Liver (tissue), 9 donors: ENCODE results near the gene INO80C. TPM values are rescaled to one million over a fixed set of nuclear protein-coding genes. Genes with fewer than 3 reads are reported as not detected.

Experiments
- DNase-seq: peaks from one replicate; pipeline ENCODE4 v3.0.0-alpha.2; 2017; ENCODE audit warnings: low spot score
- H3K27ac ChIP-seq, 2 donors: one replicate each; pipeline ENCODE4 v1.7.0; 2013; ENCODE audit warnings: inconsistent platforms in 2 of 2, low read length in 2 of 2, control low read depth in 1 of 2, low read depth in 1 of 2, mild to moderate bottlenecking in 1 of 2
- H3K27me3 ChIP-seq, 4 donors: one replicate each; pipeline versions ENCODE4 v1.6.1 to v1.7.0; 2013; ENCODE audit warnings: low read length in 3 of 4, inconsistent platforms in 1 of 4, mild to moderate bottlenecking in 1 of 4, moderate library complexity in 1 of 4; ENCODE audit not compliant: control insufficient read depth in 4 of 4, insufficient read depth in 4 of 4
- H3K36me3 ChIP-seq, 4 donors: one replicate each; pipeline versions ENCODE4 v1.6.1 to v1.7.0; 2013; ENCODE audit warnings: low read length in 3 of 4, mild to moderate bottlenecking in 3 of 4, low read depth in 1 of 4, moderate library complexity in 1 of 4; ENCODE audit not compliant: control insufficient read depth in 4 of 4, insufficient read depth in 3 of 4
- H3K4me1 ChIP-seq, 4 donors: one replicate each; pipeline versions ENCODE4 v1.6.1 to v1.7.0; 2013; ENCODE audit warnings: low read length in 3 of 4, mild to moderate bottlenecking in 3 of 4, moderate library complexity in 1 of 4; ENCODE audit not compliant: control insufficient read depth in 4 of 4, insufficient read depth in 4 of 4
- H3K4me3 ChIP-seq, 3 donors: one replicate each; pipeline versions ENCODE4 v1.6.1 to v1.7.0; 2013; ENCODE audit warnings: low read length in 3 of 3, control low read depth in 1 of 3, low read depth in 1 of 3, mild to moderate bottlenecking in 1 of 3
- H3K9ac ChIP-seq, 2 donors: one replicate each; pipeline ENCODE4 v1.7.0; 2013; ENCODE audit warnings: low read length in 2 of 2, mild to moderate bottlenecking in 2 of 2, moderate library complexity in 2 of 2, control low read depth in 1 of 2, low read depth in 1 of 2
- H3K9me3 ChIP-seq, 4 donors: one replicate each; pipeline versions ENCODE4 v1.6.1 to v1.7.0; 2013; ENCODE audit warnings: low read length in 3 of 4; ENCODE audit not compliant: control insufficient read depth in 4 of 4
- EGR1 ChIP-seq, 2 donors: IDR thresholded peaks; 2 replicates each; pipeline ENCODE4 v1.6.1; 2016 to 2018; ENCODE audit warnings: antibody characterized with exemption in 2 of 2, low read depth in 2 of 2
- FOXA1 ChIP-seq: IDR thresholded peaks from 2 replicates; pipeline ENCODE4 v1.6.1; 2016; ENCODE audit warnings: antibody characterized with exemption
- FOXA2 ChIP-seq: IDR thresholded peaks from 2 replicates; pipeline ENCODE4 v1.6.1; 2016; ENCODE audit warnings: antibody characterized with exemption
- GABPA ChIP-seq, 2 donors: IDR thresholded peaks in 1 of 2; conservative IDR thresholded peaks in 1 of 2; 2 replicates each; pipeline ENCODE4 v1.6.1; 2016; ENCODE audit warnings: antibody characterized with exemption in 2 of 2, mild to moderate bottlenecking in 1 of 2, moderate library complexity in 1 of 2
- HNF4A ChIP-seq, 2 donors: conservative IDR thresholded peaks; 2 replicates each; pipeline ENCODE4 v1.6.1; 2016; ENCODE audit warnings: antibody characterized with exemption in 2 of 2, mild to moderate bottlenecking in 2 of 2
- HNF4G ChIP-seq: IDR thresholded peaks from 2 replicates; pipeline ENCODE4 v1.6.1; 2016; ENCODE audit warnings: antibody characterized with exemption
- JUND ChIP-seq, 2 donors: IDR thresholded peaks; 2 replicates each; pipeline ENCODE4 v1.6.1; 2016; ENCODE audit warnings: antibody characterized with exemption in 2 of 2
- NR2F2 ChIP-seq: IDR thresholded peaks from 2 replicates; pipeline ENCODE4 v1.6.1; 2016; ENCODE audit warnings: antibody characterized with exemption
- RAD21 ChIP-seq, 2 donors: IDR thresholded peaks; 2 replicates each; pipeline ENCODE4 v1.6.1; 2016; ENCODE audit warnings: antibody characterized with exemption in 2 of 2, mild to moderate bottlenecking in 2 of 2
- RXRA ChIP-seq, 2 donors: IDR thresholded peaks; 2 replicates each; pipeline ENCODE4 v1.6.1; 2017 to 2018; ENCODE audit warnings: antibody characterized with exemption in 2 of 2, mild to moderate bottlenecking in 1 of 2
- SP1 ChIP-seq: IDR thresholded peaks from 2 replicates; pipeline ENCODE4 v1.6.1; 2018; ENCODE audit warnings: antibody characterized with exemption, mild to moderate bottlenecking
- TAF1 ChIP-seq: conservative IDR thresholded peaks from 2 replicates; pipeline ENCODE4 v1.6.1; 2016; ENCODE audit warnings: antibody characterized with exemption, mild to moderate bottlenecking
- YY1 ChIP-seq: IDR thresholded peaks from 2 replicates; pipeline ENCODE4 v1.6.1; 2016; ENCODE audit warnings: antibody characterized with exemption, mild to moderate bottlenecking
- WGBS: extraction: QIAGEN DNeasy Blood & Tissue Kit; methylation state at CpG from one replicate; pipeline ENCODE4 v1.1.7; 2013; 5-methylcytosine and 5-hydroxymethylcytosine counted together
- polyA plus RNA-seq, 2 donors: library from polyadenylated mRNA; stranded (reverse) in 1 of 2; unstranded in 1 of 2; fragments of 200-250 nt in 1 of 2; fragments of >200 nt in 1 of 2; fragmentation: Nextera tagmentation in 1 of 2; extraction: Ambion mirVana in 1 of 2; gene quantifications; one replicate each; pipeline versions ENCODE4 v1.2.1 to v1.2.3, GENCODE V29; 2013 to 2015
- total RNA-seq, 2 donors: library from RNA; depleted of rRNA; stranded (reverse); fragments of >200 nt; gene quantifications; one replicate each; pipeline ENCODE4 v1.2.3, GENCODE V29; 2014
- TF ChIP-seq, protein P1 (sequence below): IDR thresholded peaks from 2 replicates; pipeline ENCODE4 v1.6.1; 2016; ENCODE audit warnings: antibody characterized with exemption
- TF ChIP-seq, protein P2 (sequence below): IDR thresholded peaks from 2 replicates; pipeline ENCODE4 v1.6.1; 2016; ENCODE audit warnings: antibody characterized with exemption, mild to moderate bottlenecking
- TF ChIP-seq, protein P3 (sequence below): IDR thresholded peaks from 2 replicates; pipeline ENCODE4 v1.6.1; 2016; ENCODE audit warnings: antibody characterized with exemption
- TF ChIP-seq, protein P4 (sequence below): fragments of 150-350 bp; IDR thresholded peaks from 2 replicates; pipeline ENCODE4 v1.5.1; 2017; ENCODE audit warnings: improper control_type of control experiment, low read depth, low read length; ENCODE audit not compliant: missing input control
- TF ChIP-seq, protein P5 (sequence below): IDR thresholded peaks from 2 replicates; pipeline ENCODE4 v1.6.1; 2016; ENCODE audit warnings: antibody characterized with exemption
- donor health status: healthy.
- donor health status: healthy.
- donor health status: healthy.
- donor health status: healthy.
- donor health status: healthy.

Gene INO80C
- total and polyA plus RNA-seq, 4 donors = 4.6 to 13.4 (median 10.5) TPM

DNA sequence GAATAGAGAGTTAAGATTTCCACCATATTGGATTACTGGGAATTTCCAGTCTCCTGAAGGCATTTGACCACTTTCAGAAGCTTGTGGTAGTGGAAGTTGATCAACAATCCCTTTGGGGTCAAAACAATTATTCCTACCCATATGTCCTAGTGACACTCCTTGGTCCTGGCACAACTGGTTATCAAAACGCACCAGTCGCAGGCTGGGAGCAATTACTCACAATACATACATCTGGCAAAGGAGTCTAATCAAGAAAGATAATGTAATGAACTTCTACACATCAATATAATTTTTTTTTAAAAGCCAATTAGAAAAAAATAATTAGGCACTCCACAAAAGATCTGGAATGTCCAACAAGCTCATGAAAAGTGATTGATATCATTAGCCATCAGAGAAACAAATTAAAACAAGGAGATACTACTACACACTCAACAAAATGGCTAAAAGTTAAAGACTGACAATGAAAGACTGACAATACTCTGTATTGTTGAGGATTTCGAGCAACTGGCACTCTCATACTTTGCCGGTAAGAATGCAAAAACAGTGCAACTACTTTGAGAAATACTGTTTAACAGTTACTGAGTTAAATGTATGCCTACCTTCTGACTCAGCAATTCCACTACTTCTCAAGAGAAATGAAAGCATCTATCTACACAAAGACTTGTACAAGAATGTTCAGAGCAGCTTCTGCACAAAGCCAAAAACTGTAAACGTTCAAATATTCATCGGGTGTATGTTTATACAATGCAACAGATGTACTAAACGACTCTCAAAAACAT, 2.0 kb downstream of the INO80C start (continued):
- TF ChIP-seq, protein P1, sequence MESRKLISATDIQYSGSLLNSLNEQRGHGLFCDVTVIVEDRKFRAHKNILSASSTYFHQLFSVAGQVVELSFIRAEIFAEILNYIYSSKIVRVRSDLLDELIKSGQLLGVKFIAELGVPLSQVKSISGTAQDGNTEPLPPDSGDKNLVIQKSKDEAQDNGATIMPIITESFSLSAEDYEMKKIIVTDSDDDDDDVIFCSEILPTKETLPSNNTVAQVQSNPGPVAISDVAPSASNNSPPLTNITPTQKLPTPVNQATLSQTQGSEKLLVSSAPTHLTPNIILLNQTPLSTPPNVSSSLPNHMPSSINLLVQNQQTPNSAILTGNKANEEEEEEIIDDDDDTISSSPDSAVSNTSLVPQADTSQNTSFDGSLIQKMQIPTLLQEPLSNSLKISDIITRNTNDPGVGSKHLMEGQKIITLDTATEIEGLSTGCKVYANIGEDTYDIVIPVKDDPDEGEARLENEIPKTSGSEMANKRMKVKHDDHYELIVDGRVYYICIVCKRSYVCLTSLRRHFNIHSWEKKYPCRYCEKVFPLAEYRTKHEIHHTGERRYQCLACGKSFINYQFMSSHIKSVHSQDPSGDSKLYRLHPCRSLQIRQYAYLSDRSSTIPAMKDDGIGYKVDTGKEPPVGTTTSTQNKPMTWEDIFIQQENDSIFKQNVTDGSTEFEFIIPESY = no peak
- TF ChIP-seq SP1 (no peak), YY1 (no peak)

DNA sequence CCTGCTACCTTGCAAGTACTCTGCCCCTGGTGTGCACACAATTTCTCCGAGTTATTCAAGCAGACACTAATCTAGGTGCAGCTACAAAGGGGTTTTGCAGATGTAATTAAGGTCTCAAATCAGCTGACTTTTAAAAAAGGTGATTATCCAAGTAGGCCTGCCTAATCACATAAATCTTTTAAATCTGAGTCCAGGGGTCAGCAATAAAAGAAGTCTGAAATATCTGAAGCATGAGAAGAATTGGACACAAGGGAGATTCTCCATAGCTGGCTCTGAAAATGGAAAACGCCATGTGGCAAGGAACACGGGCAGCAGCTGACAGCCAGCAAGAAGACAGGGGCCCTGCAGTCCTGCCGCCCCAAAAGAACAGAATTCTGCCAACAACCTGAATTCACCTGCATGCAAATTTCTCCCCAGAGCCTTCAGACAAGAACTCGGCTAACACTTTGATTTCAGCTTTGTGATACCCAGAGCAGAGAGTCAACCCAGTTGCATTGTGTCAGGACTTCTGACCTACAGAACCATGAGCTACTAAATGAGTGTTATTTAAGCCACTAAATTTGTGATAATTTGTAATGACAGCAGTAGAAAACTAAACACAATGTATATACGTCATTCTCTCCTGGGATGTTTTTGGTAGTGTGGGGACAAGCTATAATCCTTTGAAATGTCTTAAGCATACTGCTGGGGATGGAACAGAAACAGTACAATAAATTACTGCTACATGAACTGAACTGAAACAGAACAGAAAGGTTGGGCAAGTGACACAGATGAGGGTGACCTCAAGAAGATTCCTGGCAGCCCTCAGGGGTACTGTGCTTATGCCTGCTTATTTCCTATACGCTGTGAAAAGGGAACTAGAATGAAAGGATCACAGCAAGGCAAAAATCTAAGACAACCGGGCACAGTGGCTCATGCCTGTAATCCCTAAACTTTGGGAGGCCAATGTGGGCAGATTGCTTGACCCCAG, 3.2 kb downstream of the INO80C start:
- H3K27ac ChIP-seq = no peak overlapping the region
- DNase-seq = no peak
- H3K4me1 ChIP-seq = peaks cover 0 to 15% (median 7%) of the 10 kb centered on the region in 4 donors
- no peak overlapping the region for H3K9ac ChIP-seq
- TF ChIP-seq FOXA1 (no peak), EGR1 (IDR thresholded peaks at IDR 0.05; ENCODE audit: low read depth in 2 of 2) (no peak), TAF1 (no peak), HNF4G (no peak)
- TF ChIP-seq, protein P2, sequence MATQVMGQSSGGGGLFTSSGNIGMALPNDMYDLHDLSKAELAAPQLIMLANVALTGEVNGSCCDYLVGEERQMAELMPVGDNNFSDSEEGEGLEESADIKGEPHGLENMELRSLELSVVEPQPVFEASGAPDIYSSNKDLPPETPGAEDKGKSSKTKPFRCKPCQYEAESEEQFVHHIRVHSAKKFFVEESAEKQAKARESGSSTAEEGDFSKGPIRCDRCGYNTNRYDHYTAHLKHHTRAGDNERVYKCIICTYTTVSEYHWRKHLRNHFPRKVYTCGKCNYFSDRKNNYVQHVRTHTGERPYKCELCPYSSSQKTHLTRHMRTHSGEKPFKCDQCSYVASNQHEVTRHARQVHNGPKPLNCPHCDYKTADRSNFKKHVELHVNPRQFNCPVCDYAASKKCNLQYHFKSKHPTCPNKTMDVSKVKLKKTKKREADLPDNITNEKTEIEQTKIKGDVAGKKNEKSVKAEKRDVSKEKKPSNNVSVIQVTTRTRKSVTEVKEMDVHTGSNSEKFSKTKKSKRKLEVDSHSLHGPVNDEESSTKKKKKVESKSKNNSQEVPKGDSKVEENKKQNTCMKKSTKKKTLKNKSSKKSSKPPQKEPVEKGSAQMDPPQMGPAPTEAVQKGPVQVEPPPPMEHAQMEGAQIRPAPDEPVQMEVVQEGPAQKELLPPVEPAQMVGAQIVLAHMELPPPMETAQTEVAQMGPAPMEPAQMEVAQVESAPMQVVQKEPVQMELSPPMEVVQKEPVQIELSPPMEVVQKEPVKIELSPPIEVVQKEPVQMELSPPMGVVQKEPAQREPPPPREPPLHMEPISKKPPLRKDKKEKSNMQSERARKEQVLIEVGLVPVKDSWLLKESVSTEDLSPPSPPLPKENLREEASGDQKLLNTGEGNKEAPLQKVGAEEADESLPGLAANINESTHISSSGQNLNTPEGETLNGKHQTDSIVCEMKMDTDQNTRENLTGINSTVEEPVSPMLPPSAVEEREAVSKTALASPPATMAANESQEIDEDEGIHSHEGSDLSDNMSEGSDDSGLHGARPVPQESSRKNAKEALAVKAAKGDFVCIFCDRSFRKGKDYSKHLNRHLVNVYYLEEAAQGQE = no peak
- TF ChIP-seq, protein P3, sequence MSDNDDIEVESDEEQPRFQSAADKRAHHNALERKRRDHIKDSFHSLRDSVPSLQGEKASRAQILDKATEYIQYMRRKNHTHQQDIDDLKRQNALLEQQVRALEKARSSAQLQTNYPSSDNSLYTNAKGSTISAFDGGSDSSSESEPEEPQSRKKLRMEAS = no peak
- H3K36me3 ChIP-seq = no peaks in the 10 kb centered on the region
- H3K9me3 ChIP-seq = no peaks in the 10 kb centered on the region
- 88% methylated on average over 8 of the region's 8 CpGs for WGBS
- no peak overlapping the region for H3K4me3 ChIP-seq
- no peaks in the 10 kb centered on the region for H3K27me3 ChIP-seq

DNA sequence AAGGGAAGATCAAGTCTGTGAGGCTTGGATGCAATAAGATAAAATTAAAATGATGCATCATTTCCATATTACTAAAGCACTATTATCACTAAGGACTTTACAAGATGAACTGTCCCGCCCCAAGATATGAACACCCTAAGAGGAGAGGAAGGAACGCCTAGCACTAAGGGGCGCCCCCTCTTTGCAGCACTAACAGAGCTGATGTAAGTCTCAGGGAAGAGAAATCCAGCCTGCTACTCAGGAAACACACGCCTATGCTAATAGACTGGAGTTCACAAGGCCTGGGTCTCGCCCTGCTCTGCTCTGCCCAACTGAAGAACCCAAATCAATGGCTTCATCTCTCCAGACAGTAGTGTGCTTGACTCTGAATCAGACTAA, 6.1 kb downstream of the INO80C start:
- 82% methylated on average over 5 of the region's 5 CpGs for WGBS
- Histone ChIP-seq H3K27me3 (no peaks in the 10 kb centered on the region), H3K36me3 (no peaks in the 10 kb centered on the region), H3K9me3 (no peaks in the 10 kb centered on the region), H3K4me3 (no peak overlapping the region), H3K4me1 (peaks cover 0 to 14% (median 7%) of the 10 kb centered on the region in 4 donors), H3K9ac (no peak overlapping the region), H3K27ac (no peak overlapping the region)
- DNase-seq = no peak
- no peak for TF ChIP-seq NR2F2
- TF ChIP-seq HNF4A (conservative IDR thresholded peaks at IDR 0.05) = no peak
- TF ChIP-seq SP1 = no peak
- no peak for TF ChIP-seq JUND (IDR thresholded peaks at IDR 0.05)
- TF ChIP-seq HNF4G = no peak
- no peak for TF ChIP-seq TAF1
- TF ChIP-seq GABPA (IDR thresholded peaks at IDR 0.05 in 1 of 2, conservative IDR thresholded peaks at IDR 0.05 in 1 of 2) = no peak
- no peak for TF ChIP-seq RAD21 (IDR thresholded peaks at IDR 0.05)
- no peak for TF ChIP-seq FOXA1
- no peak for TF ChIP-seq FOXA2
- no peak for TF ChIP-seq EGR1 (IDR thresholded peaks at IDR 0.05; ENCODE audit: low read depth in 2 of 2)
- no peak for TF ChIP-seq RXRA (IDR thresholded peaks at IDR 0.05)
- TF ChIP-seq, protein P4, sequence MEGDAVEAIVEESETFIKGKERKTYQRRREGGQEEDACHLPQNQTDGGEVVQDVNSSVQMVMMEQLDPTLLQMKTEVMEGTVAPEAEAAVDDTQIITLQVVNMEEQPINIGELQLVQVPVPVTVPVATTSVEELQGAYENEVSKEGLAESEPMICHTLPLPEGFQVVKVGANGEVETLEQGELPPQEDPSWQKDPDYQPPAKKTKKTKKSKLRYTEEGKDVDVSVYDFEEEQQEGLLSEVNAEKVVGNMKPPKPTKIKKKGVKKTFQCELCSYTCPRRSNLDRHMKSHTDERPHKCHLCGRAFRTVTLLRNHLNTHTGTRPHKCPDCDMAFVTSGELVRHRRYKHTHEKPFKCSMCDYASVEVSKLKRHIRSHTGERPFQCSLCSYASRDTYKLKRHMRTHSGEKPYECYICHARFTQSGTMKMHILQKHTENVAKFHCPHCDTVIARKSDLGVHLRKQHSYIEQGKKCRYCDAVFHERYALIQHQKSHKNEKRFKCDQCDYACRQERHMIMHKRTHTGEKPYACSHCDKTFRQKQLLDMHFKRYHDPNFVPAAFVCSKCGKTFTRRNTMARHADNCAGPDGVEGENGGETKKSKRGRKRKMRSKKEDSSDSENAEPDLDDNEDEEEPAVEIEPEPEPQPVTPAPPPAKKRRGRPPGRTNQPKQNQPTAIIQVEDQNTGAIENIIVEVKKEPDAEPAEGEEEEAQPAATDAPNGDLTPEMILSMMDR = no peak
- TF ChIP-seq, protein P1 = no peak
- TF ChIP-seq, protein P5, sequence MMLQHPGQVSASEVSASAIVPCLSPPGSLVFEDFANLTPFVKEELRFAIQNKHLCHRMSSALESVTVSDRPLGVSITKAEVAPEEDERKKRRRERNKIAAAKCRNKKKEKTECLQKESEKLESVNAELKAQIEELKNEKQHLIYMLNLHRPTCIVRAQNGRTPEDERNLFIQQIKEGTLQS = no peak
